Activated CD4-positive, alpha-beta T cell treated with anti-CD3 and anti-CD28 coated beads, Interleukin-2, amount 50 U/mL, for 16 hours (primary cell): ENCODE measurements around the gene CADM1.

Experiments
- DNase-seq: peaks from one replicate; pipeline ENCODE4 v3.0.0-alpha.2; 2020

Gene CADM1

GRCh38 chr11:115133475-115134209, 370.6 kb downstream of the CADM1 start:
- no peak for DNase-seq

GRCh38 chr11:115132436-115133228, 371.6 kb downstream of the CADM1 start:
- peak; percentile 6 for DNase-seq

- DNase-seq = no peak
Observed at GRCh38 chr11:115129473-115130289, 374.5 kb downstream of the CADM1 start.

GRCh38 chr11:115128226-115128625, 376.0 kb downstream of the CADM1 start:
- no peak for DNase-seq

GRCh38 chr11:115127790-115128189, 376.4 kb downstream of the CADM1 start:
- no peak for DNase-seq

- no peak for DNase-seq
Observed at GRCh38 chr11:115126515-115127208, 377.6 kb downstream of the CADM1 start.

- DNase-seq = no peak
Observed at GRCh38 chr11:115126092-115126491, 378.1 kb downstream of the CADM1 start.

- no peak for DNase-seq
Observed at GRCh38 chr11:115124786-115125185, 379.4 kb downstream of the CADM1 start.

GRCh38 chr11:115123641-115124040, 380.6 kb downstream of the CADM1 start:
- DNase-seq = no peak

GRCh38 chr11:115122274-115122673, 381.9 kb downstream of the CADM1 start:
- no peak for DNase-seq
